NCI-H446 treated with DMSO at 0.1 percent for 48 hours (cell line): ENCODE results near the gene UCHL1.
"Not testable (repeated sequence)": the region's sequence is repeated elsewhere in the genome, so short reads cannot be mapped to it uniquely, and the experiment has no call there.

Source experiments
- DNase-seq: peaks from one replicate; lab custom pipeline; 2025; lab: John Stamatoyannopoulos, UW

UCHL1 gene

DNA sequence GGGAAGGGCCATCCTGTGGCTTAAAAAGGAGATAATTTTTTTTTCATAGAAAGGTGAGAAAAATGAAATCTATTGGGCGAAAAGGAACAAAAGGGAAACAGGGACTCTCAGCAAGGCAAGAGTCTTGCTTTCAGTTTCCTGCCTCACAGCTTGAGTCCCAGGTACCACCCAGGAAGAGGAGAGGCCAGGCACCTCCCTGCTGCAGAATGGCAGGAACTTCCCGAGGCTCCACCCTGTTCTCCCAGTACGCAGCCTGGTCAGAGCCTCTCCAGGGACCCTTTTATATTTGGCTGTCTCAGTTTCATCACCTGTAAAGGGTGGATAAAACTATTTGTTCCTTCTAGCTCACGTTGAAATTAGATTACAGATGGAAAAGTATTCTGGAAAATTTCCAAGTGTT is 33.8 kb downstream of the UCHL1 start:
- no peak for DNase-seq

DNA sequence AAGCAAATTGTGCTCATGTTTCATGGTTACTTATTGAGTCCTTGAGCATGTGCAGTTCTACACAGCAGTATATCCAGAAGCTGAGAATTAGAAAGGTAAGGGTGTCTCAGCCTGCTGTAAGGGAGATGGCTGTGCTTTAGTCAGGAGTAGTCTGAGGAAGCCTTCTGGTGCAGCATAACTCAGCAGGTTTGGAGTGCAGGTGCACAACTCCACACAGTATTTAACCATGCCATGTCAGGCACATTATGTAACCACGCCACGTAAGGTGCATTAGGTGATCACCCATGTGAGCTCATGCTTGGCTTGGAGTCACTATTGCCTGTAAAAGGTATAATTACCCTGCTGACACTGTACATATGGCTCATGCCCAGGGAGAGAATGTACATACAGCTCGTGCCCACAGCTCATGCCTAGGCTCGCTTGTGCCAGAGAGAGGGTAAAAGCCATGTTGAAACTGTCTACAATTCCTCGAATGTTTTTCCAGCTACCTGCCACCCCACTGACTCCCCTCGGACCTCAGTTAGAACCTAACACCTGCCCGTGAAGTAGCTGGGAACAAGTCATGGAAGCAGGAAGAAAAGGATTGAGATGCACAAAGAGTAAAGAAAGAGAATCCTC is 37.8 kb downstream of the UCHL1 start:
- no peak for DNase-seq

DNA sequence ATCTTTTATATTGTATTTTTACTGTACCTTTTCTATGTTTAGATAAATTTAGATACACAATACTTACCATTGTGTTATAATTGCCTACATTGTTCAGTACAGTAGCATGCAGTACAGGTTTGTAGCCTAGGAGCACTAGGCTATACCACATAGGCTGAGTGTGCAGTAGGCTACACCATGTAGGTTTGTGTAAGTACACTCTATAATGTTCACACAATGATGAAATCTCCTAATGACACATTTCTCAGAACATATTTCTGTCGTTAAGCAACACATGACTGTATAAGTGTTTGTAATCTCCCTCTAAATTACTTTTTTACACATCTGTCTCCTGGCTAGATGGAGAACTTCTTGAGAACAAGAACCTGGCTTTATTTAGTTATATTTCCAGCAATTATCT is 40.3 kb downstream of the UCHL1 start:
- no peak for DNase-seq

DNA sequence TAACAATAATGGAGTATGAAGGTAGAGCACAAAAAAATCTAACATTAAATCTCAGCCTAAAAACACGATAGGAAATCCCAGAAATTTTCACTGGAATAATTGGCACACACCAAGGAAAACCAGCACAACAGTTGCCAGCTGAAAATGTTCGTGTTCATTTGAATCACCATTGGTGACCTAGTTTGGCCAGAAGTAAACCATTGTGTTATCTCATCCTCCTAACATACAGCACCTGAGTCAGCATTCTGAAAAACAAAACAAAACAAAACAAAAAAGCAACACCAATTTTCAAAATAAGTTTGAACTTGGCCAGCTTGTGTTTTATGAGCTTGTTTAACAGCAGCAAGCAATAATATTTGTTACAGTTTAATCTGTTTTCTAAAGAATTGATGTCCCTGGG is 41.1 kb downstream of the UCHL1 start:
- no peak for DNase-seq

DNA sequence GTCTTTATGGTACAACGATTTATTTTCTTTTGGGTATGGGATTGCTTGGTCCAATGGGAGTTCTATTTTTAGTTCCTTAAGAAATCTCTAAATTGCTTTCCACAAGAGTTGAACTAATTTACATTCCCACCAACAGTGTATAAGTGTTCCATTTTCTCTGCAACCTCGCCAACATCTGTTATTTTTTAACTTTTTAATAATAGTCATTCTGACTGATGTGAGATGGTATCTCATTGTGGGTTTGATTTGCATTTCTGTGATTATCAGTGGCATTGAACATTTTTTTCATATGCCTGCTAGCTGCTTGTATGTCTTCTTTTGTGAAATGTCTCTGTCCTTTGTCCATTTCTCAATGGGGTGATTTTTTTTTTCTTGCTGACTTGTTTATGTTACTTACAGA is 42.8 kb downstream of the UCHL1 start:
- no peak for DNase-seq

DNA sequence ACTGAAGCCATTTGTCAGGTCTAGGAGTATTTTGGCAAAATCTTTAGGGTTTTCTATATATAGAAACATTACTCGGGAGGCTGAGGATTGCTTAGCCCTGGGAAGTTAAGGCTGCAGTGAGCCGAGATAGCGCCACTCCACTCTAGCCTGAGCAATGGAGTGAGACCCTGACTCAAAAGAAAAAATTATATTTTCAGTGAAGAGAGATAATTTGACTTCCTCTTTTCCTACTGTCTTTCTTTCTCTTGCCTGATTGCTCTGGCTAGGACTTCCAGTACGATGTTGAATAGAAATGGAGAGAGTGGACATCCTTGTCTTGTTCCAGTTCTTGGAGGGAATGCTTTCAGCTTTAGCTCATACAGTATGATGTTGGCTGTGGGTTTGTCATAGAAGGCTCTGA is 44.4 kb downstream of the UCHL1 start:
- no peak for DNase-seq

DNA sequence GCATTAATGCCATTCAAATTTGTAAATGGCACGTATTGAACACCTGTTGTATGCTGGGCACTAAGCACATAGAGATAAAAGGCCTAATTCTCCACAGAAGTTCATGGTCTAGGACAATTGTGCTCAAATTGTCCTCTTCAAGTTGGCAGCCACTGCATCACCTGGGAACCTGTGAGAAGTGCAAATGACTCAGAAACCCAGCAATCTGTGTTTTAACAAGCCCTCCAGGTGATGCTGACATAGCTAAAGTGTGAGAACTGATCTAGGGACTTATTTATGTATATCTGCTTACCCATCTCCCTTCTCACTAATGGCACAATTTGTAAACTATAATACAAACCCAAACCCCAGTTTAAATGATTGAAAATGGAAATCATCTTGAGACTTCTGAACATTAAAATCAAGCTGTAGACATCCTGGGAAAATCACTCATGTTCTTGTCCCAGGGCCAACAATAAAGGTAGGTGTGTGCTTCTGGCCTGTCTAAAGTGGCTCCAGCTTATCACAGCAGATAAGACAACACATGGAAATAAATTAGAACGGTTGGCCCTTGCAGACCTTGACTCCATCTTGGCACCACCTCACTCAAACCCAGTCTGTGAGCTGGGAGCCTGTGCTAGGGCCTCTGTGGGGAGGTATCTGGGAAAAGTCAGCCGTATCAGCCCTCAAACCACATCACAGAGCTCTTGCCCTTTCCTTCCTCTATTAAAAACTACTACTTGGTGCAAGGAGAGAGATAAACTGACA is 46.8 kb downstream of the UCHL1 start:
- DNase-seq, result no peak

DNA sequence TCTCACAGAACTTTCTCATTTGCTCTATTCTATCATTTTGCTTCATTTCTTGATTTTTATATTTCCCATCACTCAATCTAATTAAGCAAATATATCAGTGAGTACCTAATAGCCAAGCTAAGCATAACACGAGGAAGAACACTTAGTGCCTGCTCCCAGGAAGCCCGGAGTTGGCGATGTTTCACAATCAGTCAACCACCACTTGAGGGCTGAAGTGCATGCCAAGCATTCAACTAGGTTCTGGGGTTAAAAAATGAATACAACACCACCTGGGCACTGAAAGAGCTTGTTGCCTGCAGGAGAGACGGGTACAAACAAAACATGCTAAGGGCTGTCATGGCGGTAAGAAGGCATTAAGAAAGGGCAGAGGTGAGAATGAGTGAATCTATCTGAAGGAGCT is 47.5 kb downstream of the UCHL1 start:
- DNase-seq, result no peak

DNA sequence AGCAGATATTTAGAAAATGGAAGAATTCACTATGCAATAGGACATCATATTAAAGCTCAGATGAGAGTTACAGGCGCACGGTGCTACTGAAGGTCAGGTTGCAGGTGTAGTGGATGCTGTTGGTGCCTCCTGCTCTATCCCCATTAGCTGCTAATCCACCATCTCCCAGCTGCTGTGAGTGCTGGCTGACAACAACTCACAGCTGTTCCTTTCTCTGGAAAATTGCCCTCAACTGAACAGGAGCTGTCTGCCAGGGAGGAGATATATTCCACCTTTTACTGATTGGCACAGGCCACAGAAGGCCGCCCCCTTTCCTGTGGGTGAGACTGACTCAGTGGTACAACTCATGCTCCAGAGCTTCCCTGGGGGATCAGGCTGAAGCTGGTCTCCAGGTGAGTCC is 48.7 kb downstream of the UCHL1 start:
- no peak for DNase-seq

DNA sequence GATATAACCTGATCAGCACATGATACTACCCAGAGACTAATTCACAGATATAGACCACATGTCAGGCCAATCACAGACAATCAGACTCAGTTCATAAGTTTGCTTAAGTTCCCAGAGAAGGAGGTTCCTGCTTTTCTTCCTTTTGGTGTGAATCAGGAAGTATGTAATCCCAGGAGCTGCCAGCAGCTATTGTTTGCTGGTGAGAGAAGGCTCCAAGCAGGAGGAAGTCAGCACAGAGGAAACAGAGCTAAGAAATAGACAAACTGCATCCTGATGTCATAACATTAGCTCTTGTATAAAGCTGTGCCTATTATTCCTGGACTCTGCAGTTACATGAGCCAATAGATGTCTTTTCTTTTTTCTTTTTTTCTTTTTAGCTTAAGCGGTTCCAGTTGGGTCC is 50.9 kb downstream of the UCHL1 start:
- no peak for DNase-seq

DNA sequence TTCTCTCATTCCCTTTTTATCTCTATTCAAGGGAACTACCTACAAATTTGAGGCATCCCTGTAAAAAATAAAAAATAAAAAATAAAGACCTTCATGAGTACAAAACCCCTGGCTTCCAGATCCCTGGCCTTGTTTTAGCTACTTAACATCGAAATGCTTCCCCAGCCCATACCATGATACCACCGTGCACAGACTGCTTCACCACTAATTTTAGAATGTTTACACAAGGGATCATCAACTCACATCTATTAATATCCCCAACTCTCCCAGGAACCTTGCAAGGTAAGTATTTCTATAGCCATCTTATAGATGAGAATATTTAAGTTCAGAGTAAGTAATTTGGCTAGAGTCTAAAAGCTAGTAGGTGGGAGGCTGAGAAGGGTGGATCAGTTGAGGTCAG is 51.7 kb downstream of the UCHL1 start:
- DNase-seq, result no peak

DNA sequence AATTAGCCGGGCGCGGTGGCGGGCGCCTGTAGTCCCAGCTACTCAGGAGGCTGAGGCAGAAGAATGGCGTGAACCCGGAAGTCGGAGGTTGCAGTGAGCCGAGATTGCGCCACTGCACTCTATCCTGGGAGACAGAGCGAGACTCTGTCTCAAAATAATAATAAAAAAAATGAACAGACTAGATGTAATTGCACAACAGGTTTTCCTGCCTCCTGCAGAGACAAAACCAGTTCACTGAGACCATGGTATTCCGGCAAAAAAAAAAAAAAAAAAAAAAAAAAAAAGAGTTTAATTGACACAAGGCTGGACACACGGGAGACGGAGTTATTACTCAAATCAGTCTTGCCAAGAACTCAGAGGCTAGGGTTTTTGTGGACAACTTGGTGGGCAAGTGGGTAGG is 58.7 kb downstream of the UCHL1 start:
- DNase-seq, result not testable (repeated sequence)

DNA sequence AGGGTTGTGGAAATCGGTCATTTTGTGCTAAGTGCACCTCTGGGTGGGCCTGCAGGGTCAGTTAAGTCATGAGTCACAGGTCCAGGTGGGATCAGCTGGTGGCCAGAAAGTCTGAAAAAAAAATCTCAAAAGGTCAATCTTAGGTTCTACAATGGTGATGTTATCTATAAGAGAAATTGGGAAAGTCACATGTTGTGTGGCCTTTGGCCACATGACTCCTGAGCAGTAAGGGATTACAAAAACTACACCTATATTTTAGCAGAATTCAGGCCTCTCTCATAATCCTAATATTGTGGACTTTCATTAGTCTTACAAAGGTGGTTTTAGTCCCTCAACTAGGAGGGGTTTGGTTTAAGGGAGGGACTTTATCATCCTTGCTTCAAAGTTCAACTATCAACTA is 59.1 kb downstream of the UCHL1 start:
- no peak for DNase-seq
